PFSK-1 (cell line): Measurements from ENCODE around the gene RNF207.

Experiments used
- FOXP2 ChIP-seq: optimal IDR thresholded peaks from 2 replicates; pipeline ENCODE3; 2011; ENCODE audit warnings: borderline replicate concordance, control low read depth, inconsistent platforms; ENCODE audit not compliant: insufficient read depth; ENCODE audit errors: extremely low read length, extremely low read depth
- POLR2AphosphoS5 ChIP-seq: IDR thresholded peaks from 2 replicates; pipeline ENCODE4 v1.6.1; 2012; ENCODE audit warnings: low read depth, mild to moderate bottlenecking, control low read depth, low read length, moderate library complexity
- SIN3A ChIP-seq: IDR thresholded peaks from 2 replicates; pipeline ENCODE4 v1.6.1; 2012; ENCODE audit warnings: mild to moderate bottlenecking, low read length, moderate library complexity, borderline replicate concordance; ENCODE audit not compliant: insufficient read depth
- TAF1 ChIP-seq: IDR thresholded peaks from 2 replicates; pipeline ENCODE4 v1.6.1; 2012; ENCODE audit warnings: low read length, control low read depth, borderline replicate concordance; ENCODE audit not compliant: insufficient read depth
- TF ChIP-seq, protein P1 (sequence below), 2 experiments: IDR thresholded peaks; 2 replicates each; pipeline versions ENCODE4 v1.6.1 to v1.8.0; 2011 to 2012; ENCODE audit warnings: low read depth in 2 of 2, low read length in 2 of 2, control low read depth in 1 of 2, inconsistent platforms in 1 of 2, mild to moderate bottlenecking in 1 of 2, moderate library complexity in 1 of 2; ENCODE audit not compliant: insufficient read depth in 1 of 2

RNF207 gene

DNA sequence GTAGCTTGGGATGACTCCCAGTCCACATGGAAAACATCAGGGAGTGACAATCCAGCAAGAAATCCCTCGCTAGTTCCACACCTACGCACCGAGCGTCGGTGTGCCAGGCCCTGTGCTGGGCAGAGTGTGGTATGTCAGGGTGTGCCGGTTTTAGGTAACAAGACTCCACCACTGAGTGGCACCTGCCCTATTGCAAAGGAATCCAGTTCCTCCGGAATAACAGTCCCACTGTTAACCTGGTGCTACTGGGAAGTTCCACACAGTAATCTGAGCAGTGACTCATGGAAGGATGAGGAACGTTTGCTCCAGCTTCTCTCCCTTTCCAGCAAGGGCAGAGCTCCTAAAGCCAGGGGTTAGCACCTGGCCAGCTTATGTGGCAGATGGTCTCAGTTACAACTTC lies 14.3 kb downstream of the RNF207 start:
- no peak for TF ChIP-seq SIN3A
- TF ChIP-seq FOXP2, result no peak
- TF ChIP-seq TAF1, result no peak
- TF ChIP-seq, protein P1, sequence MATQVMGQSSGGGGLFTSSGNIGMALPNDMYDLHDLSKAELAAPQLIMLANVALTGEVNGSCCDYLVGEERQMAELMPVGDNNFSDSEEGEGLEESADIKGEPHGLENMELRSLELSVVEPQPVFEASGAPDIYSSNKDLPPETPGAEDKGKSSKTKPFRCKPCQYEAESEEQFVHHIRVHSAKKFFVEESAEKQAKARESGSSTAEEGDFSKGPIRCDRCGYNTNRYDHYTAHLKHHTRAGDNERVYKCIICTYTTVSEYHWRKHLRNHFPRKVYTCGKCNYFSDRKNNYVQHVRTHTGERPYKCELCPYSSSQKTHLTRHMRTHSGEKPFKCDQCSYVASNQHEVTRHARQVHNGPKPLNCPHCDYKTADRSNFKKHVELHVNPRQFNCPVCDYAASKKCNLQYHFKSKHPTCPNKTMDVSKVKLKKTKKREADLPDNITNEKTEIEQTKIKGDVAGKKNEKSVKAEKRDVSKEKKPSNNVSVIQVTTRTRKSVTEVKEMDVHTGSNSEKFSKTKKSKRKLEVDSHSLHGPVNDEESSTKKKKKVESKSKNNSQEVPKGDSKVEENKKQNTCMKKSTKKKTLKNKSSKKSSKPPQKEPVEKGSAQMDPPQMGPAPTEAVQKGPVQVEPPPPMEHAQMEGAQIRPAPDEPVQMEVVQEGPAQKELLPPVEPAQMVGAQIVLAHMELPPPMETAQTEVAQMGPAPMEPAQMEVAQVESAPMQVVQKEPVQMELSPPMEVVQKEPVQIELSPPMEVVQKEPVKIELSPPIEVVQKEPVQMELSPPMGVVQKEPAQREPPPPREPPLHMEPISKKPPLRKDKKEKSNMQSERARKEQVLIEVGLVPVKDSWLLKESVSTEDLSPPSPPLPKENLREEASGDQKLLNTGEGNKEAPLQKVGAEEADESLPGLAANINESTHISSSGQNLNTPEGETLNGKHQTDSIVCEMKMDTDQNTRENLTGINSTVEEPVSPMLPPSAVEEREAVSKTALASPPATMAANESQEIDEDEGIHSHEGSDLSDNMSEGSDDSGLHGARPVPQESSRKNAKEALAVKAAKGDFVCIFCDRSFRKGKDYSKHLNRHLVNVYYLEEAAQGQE (IDR thresholded peaks at IDR 0.05; ENCODE audit: insufficient read depth in 1 of 2, low read depth in 2 of 2, low read length in 2 of 2), result no peak

GRCh38 chr1:6221210-6221784 lies 15.4 kb downstream of the RNF207 start:
- TF ChIP-seq POLR2AphosphoS5, result peak; percentile 56; the same call in 1 of the 2 replicates
- no peak; the same call in 1 of the 2 replicates for TF ChIP-seq TAF1
- TF ChIP-seq, protein P1 (IDR thresholded peaks at IDR 0.05; ENCODE audit: insufficient read depth in 1 of 2, low read depth in 2 of 2, low read length in 2 of 2), result no peak

DNA sequence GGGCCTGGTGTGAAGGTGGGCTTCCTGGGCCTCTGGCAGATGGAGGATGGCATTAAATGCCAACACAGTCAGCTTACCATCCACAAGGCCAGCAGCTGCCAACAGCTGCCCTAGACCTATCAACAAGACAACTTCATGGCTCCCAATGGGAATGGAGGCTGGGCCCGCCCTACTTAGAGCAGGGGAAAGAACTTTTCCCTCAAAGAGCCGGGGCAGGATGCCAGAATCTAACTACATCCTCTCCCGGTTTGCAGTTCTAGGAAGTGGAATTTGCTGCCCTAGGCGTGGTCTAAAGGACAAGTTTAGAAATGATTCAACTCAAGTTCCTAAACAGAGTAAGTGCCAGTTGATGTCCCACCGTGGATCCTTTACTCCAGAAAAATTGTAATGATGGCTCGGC lies 16.7 kb downstream of the RNF207 start:
- TF ChIP-seq POLR2AphosphoS5 (peak; percentile 51; the same call in 1 of the 2 replicates), SIN3A (no peak)

DNA sequence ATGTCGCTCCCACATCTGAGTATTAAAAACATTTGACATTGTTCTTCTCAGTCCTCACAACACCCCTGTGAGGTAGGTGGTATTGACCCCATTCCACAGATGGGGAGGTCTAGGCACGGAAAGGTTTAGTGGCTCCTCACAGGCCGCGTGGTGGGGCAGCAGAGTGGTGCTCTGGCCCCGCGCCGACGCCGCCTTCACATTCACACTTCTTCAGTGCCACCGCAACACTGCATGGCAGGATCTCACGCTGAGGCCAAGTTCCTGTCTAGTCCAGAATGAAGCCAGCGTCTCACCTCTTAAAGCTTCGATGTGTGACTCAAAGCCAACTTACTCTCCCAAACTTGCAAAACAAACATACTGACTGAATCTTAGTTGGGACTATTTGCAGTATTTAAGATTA lies 17.7 kb downstream of the RNF207 start:
- no peak for TF ChIP-seq FOXP2
- no peak for TF ChIP-seq SIN3A
- TF ChIP-seq, protein P1 (IDR thresholded peaks at IDR 0.05; ENCODE audit: insufficient read depth in 1 of 2, low read depth in 2 of 2, low read length in 2 of 2), result no peak
- TF ChIP-seq POLR2AphosphoS5, result no peak
- no peak for TF ChIP-seq TAF1

DNA sequence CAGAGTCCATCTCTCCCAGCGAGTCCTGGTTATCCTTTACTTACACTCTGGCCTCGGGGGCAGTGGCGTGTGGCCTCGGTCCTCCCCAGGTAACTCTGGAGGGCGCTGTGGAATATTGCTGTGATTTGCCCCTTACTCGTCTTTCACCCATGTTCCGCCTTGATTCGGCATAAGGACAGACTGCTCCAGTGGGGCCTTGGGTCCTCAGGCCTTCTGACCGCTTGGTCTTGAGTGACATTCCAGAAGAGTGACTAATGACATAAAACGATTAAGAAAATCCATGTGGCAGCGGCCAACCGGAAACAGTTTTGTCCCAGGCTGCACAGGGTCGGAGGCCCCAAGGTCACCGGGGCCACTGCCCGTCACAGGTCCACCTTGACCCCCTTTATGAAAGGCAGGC lies 18.8 kb downstream of the RNF207 start:
- no peak for TF ChIP-seq TAF1

DNA sequence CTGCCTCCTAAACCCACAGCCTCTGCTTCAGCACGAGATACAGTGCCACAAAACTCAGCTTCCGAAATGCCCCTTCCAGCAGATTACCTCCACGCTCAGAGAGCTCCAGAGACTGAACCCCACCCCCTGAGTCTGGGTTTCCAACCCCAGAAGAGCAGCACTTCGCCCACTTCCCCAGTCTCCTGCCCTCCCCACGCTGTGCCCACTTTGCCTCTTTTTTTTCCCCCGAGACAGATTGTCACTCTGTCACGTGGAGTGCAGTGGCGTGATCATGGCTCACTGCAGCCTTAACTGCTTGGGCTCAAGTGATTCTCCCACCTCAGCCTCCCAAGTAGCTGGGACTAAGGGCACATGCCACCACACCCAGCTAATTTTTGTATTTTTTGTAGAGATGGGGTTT lies 19.7 kb downstream of the RNF207 start:
- TF ChIP-seq, protein P1 (IDR thresholded peaks at IDR 0.05; ENCODE audit: insufficient read depth in 1 of 2, low read depth in 2 of 2, low read length in 2 of 2), result no peak
- TF ChIP-seq SIN3A (no peak), FOXP2 (no peak), TAF1 (no peak), POLR2AphosphoS5 (no peak)
